Keratinocyte (primary cell): ENCODE measurements around the gene ABLIM2. TPM values are rescaled to one million over a fixed set of nuclear protein-coding genes. Genes with fewer than 3 reads are reported as not detected.

Experiments used
- DNase-seq: peaks from one replicate; pipeline ENCODE4 v3.0.0-alpha.2; 2011; ENCODE audit warnings: low read depth, missing footprints, low spot score
- FAIRE-seq: peaks from 2 replicates; lab custom pipeline; 2011; peaks lifted over from hg19 to GRCh38; lab: Jason Lieb, UNC
- H2AFZ ChIP-seq: 2 replicates; pipeline ENCODE4 v1.6.0; 2012; ENCODE audit warnings: low read length, control low read depth, inconsistent platforms; ENCODE audit not compliant: control insufficient read depth
- H3K27ac ChIP-seq: 2 replicates; pipeline ENCODE4 v1.5.1; 2011; ENCODE audit warnings: low read length; ENCODE audit not compliant: control insufficient read depth, insufficient read depth
- H3K27me3 ChIP-seq: 3 replicates; pipeline ENCODE4 v1.6.0; 2011; ENCODE audit warnings: low read length; ENCODE audit not compliant: control insufficient read depth, insufficient read depth; ENCODE audit errors: extremely low read depth
- H3K36me3 ChIP-seq, 2 experiments: 2 replicates in 1 of 2; 3 replicates in 1 of 2; pipeline ENCODE4 v1.5.1; 2011; ENCODE audit warnings: low read length in 2 of 2, mild to moderate bottlenecking in 1 of 2; ENCODE audit not compliant: control insufficient read depth in 2 of 2, insufficient read depth in 2 of 2; ENCODE audit errors: extremely low read depth in 1 of 2
- H3K4me1 ChIP-seq: 3 replicates; pipeline ENCODE4 v1.5.1; 2011; ENCODE audit warnings: low read length; ENCODE audit not compliant: control insufficient read depth, insufficient read depth; ENCODE audit errors: extremely low read depth
- H3K4me2 ChIP-seq: 3 replicates; pipeline ENCODE4 v1.6.0; 2011; ENCODE audit warnings: low read depth, low read length; ENCODE audit not compliant: control insufficient read depth, insufficient read depth; ENCODE audit errors: extremely low read depth
- H3K4me3 ChIP-seq, 3 experiments: fragments of 200-600 bp in 1 of 3; sonication (generic) in 1 of 3; 2 replicates in 2 of 3; 3 replicates in 1 of 3; pipeline ENCODE4 v1.5.1; 2011 to 2016; ENCODE audit warnings: low read length in 3 of 3, mild to moderate bottlenecking in 3 of 3, control low read depth in 2 of 3, inconsistent platforms in 1 of 3, low read depth in 1 of 3, mixed read lengths in 1 of 3, mixed run types in 1 of 3, moderate library complexity in 1 of 3; ENCODE audit not compliant: control insufficient read depth in 2 of 3, insufficient read depth in 2 of 3; ENCODE audit errors: extremely low read depth in 1 of 3
- H3K79me2 ChIP-seq: 2 replicates; pipeline ENCODE4 v1.6.0; 2012; ENCODE audit warnings: low read length; ENCODE audit not compliant: control insufficient read depth, insufficient read depth
- H3K9ac ChIP-seq: 3 replicates; pipeline ENCODE4 v1.6.0; 2011; ENCODE audit warnings: low read length; ENCODE audit not compliant: control insufficient read depth, insufficient read depth; ENCODE audit errors: extremely low read depth
- H3K9me1 ChIP-seq: 3 replicates; pipeline ENCODE4 v1.6.0; 2011; ENCODE audit warnings: low read length; ENCODE audit not compliant: control insufficient read depth, insufficient read depth; ENCODE audit errors: extremely low read depth
- H3K9me3 ChIP-seq: 2 replicates; pipeline ENCODE4 v1.5.1; 2012; ENCODE audit warnings: low read depth, low read length; ENCODE audit not compliant: control insufficient read depth
- H4K20me1 ChIP-seq: 3 replicates; pipeline ENCODE4 v1.6.0; 2011; ENCODE audit warnings: low read length; ENCODE audit not compliant: control insufficient read depth, insufficient read depth; ENCODE audit errors: extremely low read depth
- EZH2 ChIP-seq: IDR thresholded peaks from one replicate; pipeline ENCODE4 v1.6.1; 2012; ENCODE audit warnings: inconsistent platforms, mild to moderate bottlenecking, low read length, moderate library complexity
- dilution Hi-C: fragments of 300-500 bp; cut with MboI; formaldehyde crosslinking; loops from one replicate; pipeline ENCODE4 v1.7.0; 2020; ENCODE audit warnings: low sequenced_read_pairs; ENCODE audit not compliant: extremely low pct_ligation_motif_present
- polyA plus RNA-seq, 5 experiments: library from polyadenylated mRNA; depleted of rRNA in 3 of 5; stranded (reverse) in 3 of 5; stranded (forward) in 1 of 5; unstranded in 1 of 5; fragments of >200 nt; gene quantifications; 1 replicate in 1 of 5; 2 replicates in 3 of 5; 3 replicates in 1 of 5; pipeline versions ENCODE4 v1.2.1 to v1.2.3, GENCODE V29; 2011 to 2012; ENCODE audit warnings: missing spikeins in 2 of 5, low read depth in 1 of 5, low replicate concordance in 1 of 5
- TF ChIP-seq, protein P1 (sequence below), 3 experiments: IDR thresholded peaks in 1 of 3; conservative IDR thresholded peaks in 1 of 3; optimal IDR thresholded peaks in 1 of 3; 2 replicates in 2 of 3; 3 replicates in 1 of 3; pipeline versions ENCODE3 to v1.5.1; 2011; ENCODE audit warnings: low read length in 3 of 3, mild to moderate bottlenecking in 3 of 3, moderate library complexity in 2 of 3, control low read depth in 1 of 3, inconsistent platforms in 1 of 3; ENCODE audit not compliant: insufficient read depth in 2 of 3; ENCODE audit errors: extremely low read depth in 1 of 3

ABLIM2 gene
- polyA plus RNA-seq, 1 donor (not counting 4 experiments of a cell fraction or from before 2014, with no cell fraction given), result 0.94 TPM

- Histone ChIP-seq H3K9ac (no peak overlapping the region), H3K4me1 (peaks cover 46% of the 10 kb centered on the region), H3K79me2 (peaks cover 18% of the 10 kb centered on the region), H3K27me3 (no peaks in the 10 kb centered on the region), H3K9me1 (no peaks in the 10 kb centered on the region), H3K27ac (no peak overlapping the region), H3K4me2 (no peak overlapping the region), H3K36me3 (peaks cover 2 to 6% of the 10 kb centered on the region in 2 experiments), H4K20me1 (no peaks in the 10 kb centered on the region), H3K4me3 (no peak overlapping the region), H2AFZ (no peak overlapping the region), H3K9me3 (no peaks in the 10 kb centered on the region)
- dilution Hi-C loops, result no loop called here
- DNase-seq (no peak), FAIRE-seq (no peak)
- TF ChIP-seq, protein P1, sequence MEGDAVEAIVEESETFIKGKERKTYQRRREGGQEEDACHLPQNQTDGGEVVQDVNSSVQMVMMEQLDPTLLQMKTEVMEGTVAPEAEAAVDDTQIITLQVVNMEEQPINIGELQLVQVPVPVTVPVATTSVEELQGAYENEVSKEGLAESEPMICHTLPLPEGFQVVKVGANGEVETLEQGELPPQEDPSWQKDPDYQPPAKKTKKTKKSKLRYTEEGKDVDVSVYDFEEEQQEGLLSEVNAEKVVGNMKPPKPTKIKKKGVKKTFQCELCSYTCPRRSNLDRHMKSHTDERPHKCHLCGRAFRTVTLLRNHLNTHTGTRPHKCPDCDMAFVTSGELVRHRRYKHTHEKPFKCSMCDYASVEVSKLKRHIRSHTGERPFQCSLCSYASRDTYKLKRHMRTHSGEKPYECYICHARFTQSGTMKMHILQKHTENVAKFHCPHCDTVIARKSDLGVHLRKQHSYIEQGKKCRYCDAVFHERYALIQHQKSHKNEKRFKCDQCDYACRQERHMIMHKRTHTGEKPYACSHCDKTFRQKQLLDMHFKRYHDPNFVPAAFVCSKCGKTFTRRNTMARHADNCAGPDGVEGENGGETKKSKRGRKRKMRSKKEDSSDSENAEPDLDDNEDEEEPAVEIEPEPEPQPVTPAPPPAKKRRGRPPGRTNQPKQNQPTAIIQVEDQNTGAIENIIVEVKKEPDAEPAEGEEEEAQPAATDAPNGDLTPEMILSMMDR (optimal IDR thresholded peaks at IDR 0.05 in 1 of 3, IDR thresholded peaks at IDR 0.05 in 1 of 3, conservative IDR thresholded peaks at IDR 0.05 in 1 of 3; ENCODE audit: extremely low read depth in 1 of 3, insufficient read depth in 2 of 3, low read length in 3 of 3), result no peak
- no peak for TF ChIP-seq EZH2
Observed at GRCh38 chr4:8195841-8196458, 37.3 kb upstream of the ABLIM2 start.

- H3K9me3 ChIP-seq, result no peaks in the 10 kb centered on the region
- H3K4me3 ChIP-seq, result no peak overlapping the region
- H3K27ac ChIP-seq, result no peak overlapping the region
- no peak overlapping the region for H3K4me2 ChIP-seq
- H3K4me1 ChIP-seq, result peaks cover 43% of the 10 kb centered on the region
- peaks cover 13% of the 10 kb centered on the region for H3K79me2 ChIP-seq
- H3K27me3 ChIP-seq, result no peaks in the 10 kb centered on the region
- no peak for TF ChIP-seq EZH2
- TF ChIP-seq, protein P1 (optimal IDR thresholded peaks at IDR 0.05 in 1 of 3, IDR thresholded peaks at IDR 0.05 in 1 of 3, conservative IDR thresholded peaks at IDR 0.05 in 1 of 3; ENCODE audit: extremely low read depth in 1 of 3, insufficient read depth in 2 of 3, low read length in 3 of 3), result no peak
- no peaks in the 10 kb centered on the region for H4K20me1 ChIP-seq
- dilution Hi-C loops, result no loop called here
- no peak overlapping the region for H2AFZ ChIP-seq
- no peaks in the 10 kb centered on the region for H3K9me1 ChIP-seq
- DNase-seq (no peak), FAIRE-seq (no peak)
- H3K9ac ChIP-seq, result no peak overlapping the region
- peaks cover 0 to 2% of the 10 kb centered on the region in 2 experiments for H3K36me3 ChIP-seq
Observed at GRCh38 chr4:8195431-8195830, 36.8 kb upstream of the ABLIM2 start.
